HG03025 (cell line): Measurements from ENCODE around the gene CYP39A1.

ENCODE experiments used
- ATAC-seq: cut with Tn5 transposase; IDR thresholded peaks from one replicate; pipeline ENCODE4 v1.9.1; 2021; ENCODE audit warnings: mild to moderate bottlenecking, moderate library complexity; ENCODE audit not compliant: unreplicated experiment, low FRiP score

The CYP39A1 gene

GRCh38 chr6:46652603-46653438, at the start of gene CYP39A1, which contains the start of gene SLC25A27:
Gene CYP39A1, minus strand, starts transcription at chr6:46652818. Its CDS starts 236 bp downstream, at chr6:46652582.
Gene SLC25A27, plus strand, starts transcription at chr6:46652975. Its CDS starts 218 bp downstream, at chr6:46653193.
- peak; percentile 100 for ATAC-seq

DNA sequence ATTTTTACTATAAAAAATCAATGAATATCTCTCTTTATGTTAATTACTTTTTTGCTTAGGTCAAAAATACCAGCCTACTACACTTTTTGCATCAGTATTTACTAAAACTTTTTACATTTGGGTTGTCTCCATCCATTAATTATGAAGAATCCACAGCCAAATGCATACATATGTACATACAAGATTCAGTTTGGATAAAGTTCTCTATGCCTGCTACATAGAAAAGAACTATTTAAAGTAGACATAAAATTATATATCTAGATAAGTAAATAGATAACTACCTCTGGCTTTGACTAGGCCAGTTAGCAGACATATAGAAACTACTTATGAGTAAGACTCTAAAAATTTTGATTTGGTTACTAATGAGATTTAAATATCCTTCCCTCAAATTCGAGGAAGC, 47.4 kb upstream of the CYP39A1 start:
- ATAC-seq = no peak

GRCh38 chr6:46690911-46691451, 38.4 kb upstream of the CYP39A1 start:
- ATAC-seq = no peak

GRCh38 chr6:46690141-46690755, 37.6 kb upstream of the CYP39A1 start:
- no peak for ATAC-seq

- ATAC-seq = no peak
Observed at GRCh38 chr6:46689657-46690056, 37.0 kb upstream of the CYP39A1 start.

DNA sequence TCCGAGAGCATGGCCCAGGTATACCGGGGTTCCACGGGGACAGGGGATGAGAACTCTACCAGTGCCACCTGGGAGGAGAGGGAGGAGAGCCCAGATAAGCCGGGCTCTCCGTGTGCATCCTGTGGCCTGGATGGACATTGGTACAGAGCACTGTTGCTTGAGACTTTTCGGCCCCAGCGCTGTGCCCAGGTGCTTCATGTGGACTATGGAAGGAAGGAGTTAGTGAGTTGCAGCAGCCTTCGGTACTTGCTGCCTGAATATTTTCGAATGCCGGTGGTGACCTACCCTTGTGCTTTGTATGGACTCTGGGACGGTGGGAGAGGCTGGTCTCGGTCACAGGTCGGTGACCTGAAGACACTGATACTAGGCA, 36.3 kb upstream of the CYP39A1 start:
- ATAC-seq = no peak

- no peak for ATAC-seq
Observed at GRCh38 chr6:46688117-46688965, 35.7 kb upstream of the CYP39A1 start.

DNA sequence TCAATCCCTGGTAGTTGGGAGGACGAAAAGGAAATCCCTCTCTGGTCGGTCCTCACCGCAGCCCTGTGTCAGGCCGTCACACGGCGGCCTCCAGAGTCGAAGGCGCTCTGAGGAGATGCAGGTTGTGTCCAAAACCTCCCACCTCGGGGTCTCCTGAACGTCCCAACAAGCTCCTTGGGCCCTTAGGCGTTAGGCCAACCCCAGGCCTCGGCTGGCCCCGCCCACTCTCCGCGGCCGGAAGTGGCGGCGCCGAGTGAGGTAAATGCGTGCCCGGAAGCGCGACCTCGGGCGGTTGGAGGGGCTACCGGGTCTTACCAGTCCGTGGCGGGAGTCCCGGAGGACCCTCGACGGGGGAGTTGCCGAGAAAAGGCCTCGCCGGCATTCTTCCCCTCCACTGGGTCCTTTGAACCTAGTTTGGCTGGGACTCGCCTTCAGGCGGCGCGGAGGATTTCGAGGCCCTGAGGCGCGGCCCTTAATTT, 35.0 kb upstream of the CYP39A1 start, which contains the start of gene TDRD6:
TSS of gene TDRD6 (plus strand) at position 267 of the 479 bp plus-strand sequence. CDS start 244 bp downstream, outside the sequence.
- no peak for ATAC-seq

GRCh38 chr6:46684771-46685170, 32.2 kb upstream of the CYP39A1 start:
- ATAC-seq = no peak

GRCh38 chr6:46677314-46677654, 24.7 kb upstream of the CYP39A1 start:
- no peak for ATAC-seq

DNA sequence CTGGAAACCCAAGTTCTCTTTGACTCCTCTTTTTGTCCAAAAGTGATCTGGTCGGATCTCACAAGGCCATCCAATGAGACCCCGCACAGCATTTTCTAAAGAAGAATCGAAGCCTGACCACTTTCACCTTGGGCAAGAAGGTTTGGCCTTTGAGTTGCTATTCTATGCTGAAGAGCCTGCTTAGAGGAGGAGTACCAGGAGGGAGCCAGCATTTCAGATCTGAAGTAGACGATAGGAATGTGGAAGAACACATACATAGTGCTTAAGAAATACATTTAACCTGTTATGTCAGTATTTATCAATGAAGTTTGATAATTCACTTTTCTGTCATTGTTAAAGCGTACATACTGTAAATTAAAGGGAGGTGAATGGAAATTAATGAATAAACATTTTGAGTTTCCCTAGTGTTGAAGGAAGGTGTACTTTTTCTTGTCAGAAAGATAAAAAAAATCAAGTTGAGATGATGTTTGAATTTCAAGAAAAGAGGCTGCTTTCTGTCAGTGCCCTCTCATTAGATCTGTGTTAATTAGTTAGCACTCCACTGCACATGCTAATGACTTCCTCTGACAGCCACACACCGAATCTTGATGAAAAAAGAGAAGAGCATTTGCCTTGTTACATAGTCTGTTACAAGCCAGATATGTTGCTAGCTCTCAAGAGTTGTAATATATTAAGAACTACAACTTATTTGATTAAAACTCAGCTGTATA, 24.1 kb upstream of the CYP39A1 start:
- no peak for ATAC-seq

GRCh38 chr6:46674410-46674809, 21.8 kb upstream of the CYP39A1 start:
- ATAC-seq = no peak

GRCh38 chr6:46667377-46667776, 14.8 kb upstream of the CYP39A1 start:
- ATAC-seq = no peak

- ATAC-seq = no peak
Observed at GRCh38 chr6:46661483-46661882, 8.9 kb upstream of the CYP39A1 start.

DNA sequence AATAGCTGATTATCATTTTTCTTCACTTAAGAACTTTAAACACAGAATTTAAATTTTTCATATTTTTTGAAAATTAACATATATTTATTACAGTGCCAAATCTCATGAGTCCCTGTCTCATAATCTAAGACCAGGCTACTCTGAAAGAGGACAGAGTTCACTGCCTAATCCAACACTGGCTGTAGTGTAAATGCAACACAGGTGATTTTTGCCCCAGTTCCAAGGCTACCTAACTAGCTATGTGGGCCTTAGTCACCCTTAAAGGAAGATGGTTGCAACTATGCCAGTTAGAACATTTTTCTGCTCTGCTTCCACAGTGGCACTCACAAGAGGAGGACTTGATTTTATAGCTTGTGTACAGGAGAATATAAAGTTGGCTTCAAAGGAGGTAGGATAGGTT, 5.0 kb upstream of the CYP39A1 start:
- ATAC-seq = no peak

- ATAC-seq = no peak
Observed at GRCh38 chr6:46655803-46656202, 3.2 kb upstream of the CYP39A1 start.

DNA sequence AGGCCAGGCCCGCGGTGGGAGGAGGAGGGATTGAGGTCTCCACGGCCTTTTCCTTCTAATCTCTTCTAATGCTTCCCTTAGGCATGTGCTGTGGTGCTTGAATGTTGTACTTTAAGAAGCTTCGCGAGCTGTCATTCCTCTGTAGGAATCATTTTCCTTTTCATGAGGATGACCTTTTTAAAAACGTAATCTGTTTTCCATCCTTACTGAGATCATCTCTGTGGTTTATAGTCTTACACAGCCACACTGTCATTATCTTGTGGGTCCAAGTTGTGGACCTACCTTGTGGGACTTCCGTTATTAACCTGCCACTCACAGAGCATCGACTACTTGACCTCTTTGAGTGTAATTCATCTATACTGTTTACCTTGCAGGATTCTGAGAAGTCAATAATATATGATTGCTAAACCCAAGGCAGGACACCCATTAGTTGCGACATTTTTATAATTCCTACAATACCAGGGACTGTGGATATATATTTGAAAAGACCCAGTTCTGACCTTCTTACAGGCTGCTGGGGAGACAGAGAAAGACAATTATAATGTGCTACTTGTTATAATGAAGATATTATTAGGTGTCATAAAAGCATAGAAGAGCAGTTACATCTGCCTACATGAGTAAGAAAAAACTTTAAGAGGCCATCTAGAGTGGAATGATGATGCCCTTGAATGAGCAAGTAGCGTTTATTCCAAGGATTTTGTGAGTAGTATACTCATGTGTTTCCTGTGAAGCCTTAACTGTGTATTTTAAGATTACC, 999 bp upstream of the CYP39A1 start:
- ATAC-seq = no peak

DNA sequence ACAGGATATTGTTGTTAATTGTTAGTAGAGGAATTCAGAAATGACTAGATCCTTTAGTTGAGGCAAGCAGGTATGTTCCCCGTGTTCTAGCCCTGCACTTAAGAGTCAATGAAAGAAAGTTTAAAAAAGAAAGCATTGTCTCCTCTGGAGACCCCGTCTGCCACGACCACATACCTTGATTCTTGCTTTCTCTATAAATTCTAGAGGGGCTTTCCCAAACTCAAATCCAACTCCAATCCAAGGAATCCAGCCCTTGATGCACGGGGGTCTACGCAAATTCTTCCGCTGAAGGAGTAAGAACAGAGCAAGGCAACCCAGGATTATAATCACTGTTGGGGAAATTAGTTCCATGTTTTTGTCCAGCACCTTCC, 401 bp downstream of the CYP39A1 start:
- ATAC-seq = no peak

- no peak for ATAC-seq
Observed at GRCh38 chr6:46651816-46652215, 802 bp downstream of the CYP39A1 start.
